ENCODE data around the gene MTG2.

Gene MTG2

GRCh38 chr20:62163986-62164762 lies 18.7 kb upstream of the MTG2 start:
- no peak for DNase-seq

DNA sequence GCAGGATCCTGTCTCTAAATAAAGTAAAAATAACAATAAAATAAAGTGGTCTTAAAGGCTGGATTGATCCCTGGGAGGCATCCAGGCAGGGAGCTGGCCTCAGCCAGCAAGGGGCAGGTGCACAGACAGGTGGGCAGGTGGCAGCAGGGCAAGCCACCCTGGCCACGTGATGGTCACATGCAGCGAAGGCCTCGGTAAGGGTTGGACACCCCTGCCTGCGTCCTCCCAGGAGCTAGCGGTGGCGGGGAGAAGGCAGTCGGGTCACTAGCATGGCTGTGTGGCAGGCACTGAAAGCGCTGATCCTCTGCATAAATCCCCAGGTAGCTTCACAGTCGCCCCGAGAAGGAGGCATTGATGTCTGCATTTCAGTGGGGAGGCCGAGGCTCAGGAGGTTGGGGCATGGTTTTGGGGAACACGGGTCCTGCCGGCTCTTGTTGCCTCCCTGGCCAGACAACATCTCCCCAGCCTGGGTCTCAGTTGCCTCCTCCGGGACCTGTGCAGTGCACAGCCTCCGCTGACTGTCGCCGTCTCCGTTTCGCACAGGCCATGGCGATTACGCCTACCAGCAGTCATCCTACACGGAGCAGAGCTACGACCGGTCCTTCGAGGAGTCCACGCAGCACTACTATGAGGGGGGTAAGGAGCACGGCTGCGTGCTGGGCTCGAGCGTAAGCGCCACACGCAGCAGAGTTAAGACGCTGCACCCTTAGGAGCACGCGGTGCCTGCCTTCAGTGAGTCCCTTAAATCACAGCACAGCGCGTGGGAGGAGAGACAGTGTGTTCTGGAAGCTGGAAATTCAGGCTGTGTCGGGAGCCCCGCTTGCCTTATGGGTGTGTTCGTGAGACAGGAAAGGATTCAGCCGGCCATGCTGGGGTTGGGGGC lies 17.7 kb upstream of the MTG2 start:
- DNase-seq: no peak

DNA sequence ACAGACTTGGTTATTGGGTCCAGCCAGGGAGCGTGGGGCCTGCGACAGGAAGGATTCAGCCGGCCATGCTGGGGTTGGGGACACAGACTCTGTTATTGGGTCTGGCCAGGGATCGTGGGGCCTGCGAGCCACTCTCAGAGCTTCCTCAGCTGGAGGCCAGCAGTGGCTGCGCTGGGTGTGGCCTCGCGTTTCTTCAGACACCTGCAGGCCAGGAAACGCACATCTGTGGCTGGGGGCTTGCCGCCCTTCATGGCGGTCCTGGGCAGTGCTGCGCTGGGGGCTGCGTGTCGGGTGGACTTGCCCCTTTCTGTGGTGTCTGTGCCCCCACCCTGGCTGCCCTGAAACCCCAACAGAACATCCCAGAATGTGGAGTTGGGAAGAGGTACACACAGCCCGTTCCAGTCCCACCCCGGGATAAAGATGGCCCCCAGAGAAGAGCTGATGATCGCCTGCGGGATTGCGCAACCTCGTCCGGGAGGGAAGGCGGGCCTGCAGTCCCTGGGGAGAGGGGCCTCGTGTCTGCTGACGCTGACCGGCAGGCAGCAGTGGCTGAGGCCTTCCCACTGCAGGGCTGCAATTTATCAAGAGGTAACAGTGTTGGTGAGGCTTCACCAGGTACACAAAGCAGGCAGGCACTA lies 16.9 kb upstream of the MTG2 start:
- no peak for DNase-seq

GRCh38 chr20:62167474-62167873 lies 15.4 kb upstream of the MTG2 start:
- DNase-seq: no peak

DNA sequence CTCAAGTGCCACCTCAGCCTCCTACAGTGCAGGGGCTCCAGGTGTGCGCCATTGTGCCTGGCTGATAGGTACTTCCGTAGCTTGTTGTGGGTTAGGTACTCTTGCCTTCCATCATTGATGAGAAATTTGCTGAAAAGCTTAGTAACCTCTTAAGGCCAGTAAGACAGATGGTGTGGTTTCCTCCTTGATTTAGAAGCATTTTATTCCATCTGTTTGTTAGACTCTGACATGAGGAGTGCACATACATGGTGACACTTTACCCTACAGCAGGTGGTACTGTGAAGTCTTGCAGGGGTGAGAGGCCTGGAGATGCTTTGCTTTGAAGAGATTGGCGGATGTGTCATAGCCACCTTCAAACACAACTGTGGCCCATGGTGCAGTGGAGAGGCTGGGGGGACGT lies 14.8 kb upstream of the MTG2 start:
- DNase-seq: no peak

DNA sequence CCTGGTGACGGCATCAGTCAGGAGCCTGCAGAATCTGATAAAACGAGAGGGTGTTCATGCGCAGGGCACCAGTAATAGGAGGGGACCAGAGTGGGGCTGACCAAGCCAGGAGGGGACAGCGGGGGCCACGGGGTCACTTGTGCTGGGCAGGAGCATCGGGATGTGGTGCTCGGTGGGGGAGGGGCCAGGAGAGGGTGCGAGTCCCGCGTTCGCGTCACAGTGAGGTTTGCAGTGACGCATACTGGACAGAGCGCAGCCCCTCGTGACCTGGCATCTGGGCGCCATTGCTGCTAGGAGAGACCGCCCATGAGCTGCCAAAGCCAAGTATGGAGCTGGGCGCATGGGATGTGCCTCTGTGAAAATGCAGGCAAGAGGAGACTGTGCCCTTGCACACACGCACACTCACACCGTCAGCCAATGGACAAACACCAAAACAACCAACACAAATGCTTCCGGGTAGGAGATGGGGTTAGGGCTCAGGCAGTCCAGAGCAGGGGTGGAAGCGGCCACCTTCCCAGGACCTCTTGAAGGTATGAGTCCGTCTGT lies 13.9 kb upstream of the MTG2 start:
- no peak for DNase-seq

DNA sequence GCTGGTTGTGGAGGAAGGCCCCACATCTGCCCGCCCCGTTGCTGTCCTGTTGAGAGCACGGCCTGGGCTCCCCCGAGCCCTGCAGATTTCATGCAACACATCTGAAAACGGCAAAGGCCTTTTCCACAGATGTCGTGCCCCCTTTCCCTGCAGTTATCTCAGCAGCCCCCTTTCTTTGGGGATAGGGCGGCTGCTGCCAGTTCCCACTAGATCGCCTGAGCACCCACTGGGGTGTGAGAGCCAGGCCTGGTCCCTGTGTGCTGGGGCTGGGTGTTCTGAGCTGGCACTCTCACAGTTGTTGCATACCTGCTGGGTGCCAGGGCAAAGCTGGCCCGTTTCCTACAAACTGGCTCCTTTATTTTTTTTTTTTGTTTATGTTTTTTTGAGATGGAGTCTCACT lies 12.3 kb upstream of the MTG2 start:
- DNase-seq: no peak

- DNase-seq: no peak
Measured at GRCh38 chr20:62171245-62171644, 11.6 kb upstream of the MTG2 start.

DNA sequence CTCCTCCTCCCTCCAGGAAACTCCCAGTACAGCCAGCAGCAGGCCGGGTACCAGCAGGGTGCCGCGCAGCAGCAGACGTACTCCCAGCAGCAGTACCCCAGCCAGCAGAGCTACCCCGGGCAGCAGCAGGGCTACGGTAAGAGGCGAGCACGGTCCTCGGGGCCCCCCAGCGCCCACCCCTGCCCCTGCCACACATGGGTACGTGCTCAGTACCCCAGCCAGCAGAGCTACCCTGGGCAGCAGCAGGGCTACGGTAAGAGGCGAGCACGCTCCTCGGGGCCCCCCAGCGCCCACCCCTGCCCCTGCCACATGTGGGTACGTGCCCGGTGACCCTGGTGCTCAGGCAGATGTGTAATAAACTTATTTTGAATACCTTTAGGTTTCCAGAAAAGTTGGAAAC lies 10.2 kb upstream of the MTG2 start:
- no peak for DNase-seq

- DNase-seq: no peak
Measured at GRCh38 chr20:62174021-62174804, 8.6 kb upstream of the MTG2 start.

DNA sequence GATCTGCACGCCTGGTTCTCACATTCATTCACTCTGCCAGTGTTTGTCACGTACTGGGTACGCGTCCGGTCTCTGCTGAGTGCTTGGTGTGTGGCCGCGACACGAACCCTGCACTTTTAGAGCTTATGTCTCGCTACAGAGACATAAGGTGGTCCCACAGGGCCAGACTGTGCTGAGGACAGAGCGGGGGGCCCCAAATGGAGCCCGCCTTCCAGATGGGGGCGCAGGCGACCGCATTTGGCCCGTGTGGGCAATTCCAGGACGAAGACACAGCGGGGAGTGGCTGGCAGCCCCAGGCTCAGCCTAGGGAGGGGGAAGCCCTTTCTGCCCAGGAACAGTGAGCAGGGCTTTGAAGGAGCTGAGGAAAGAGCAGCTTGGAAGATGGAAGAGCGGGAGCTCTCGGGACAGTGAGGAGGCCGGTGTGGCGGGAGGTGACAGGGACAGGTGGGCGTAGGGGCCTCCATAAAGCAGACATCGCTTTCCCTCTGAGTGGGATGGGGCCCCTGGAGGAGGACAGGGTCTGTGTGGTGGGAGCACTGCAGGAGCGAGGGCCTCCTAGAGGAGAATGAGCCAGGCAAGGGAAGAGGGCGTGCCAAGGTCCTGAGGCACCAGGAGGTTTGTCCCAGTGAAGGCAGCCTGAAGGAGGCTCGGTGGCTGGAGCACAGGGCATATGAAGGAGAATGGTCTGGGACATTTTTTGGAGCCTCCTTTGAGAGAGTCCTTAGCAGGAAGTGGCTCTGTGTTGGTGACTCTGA lies 7.8 kb upstream of the MTG2 start:
- DNase-seq: no peak

DNA sequence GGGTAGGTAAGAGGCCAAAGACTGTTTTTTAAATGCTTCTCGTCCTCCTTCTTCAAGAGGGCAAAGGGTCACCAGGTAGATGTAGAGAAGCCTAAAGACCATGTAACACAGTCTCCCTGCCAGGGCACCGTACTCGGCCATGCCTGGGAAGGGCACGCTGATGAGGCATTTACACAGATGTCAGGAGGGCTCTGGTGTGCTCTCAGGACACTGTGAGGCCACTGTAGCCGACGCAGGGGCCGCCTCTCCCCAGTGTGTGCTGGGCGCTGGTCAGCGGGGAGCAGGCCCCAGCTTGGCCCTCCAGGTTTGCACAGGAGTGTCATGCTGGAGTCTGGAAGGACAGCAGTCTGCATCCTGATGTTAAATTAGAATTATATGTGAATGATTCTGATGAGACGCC lies 7.1 kb upstream of the MTG2 start:
- DNase-seq: no peak

DNA sequence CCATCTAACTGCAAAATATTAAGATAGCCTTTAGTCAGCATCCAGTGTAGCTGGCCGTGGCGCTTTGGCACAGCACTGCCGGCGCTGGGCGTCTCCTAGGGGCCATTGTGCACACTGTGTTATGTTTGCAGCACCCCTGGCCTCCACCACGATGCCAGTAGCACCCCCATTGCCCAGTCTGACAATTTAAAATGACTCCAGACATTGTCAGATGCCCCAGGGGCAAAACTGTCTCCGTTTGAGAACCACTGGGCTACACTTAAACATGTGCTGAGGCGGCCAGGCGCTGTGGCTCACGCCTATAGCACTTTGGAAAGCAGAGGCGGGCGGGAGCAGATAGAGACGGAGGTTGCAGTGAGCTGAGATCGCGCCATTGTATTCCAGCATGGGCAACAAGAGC lies 6.0 kb upstream of the MTG2 start:
- DNase-seq: no peak

DNA sequence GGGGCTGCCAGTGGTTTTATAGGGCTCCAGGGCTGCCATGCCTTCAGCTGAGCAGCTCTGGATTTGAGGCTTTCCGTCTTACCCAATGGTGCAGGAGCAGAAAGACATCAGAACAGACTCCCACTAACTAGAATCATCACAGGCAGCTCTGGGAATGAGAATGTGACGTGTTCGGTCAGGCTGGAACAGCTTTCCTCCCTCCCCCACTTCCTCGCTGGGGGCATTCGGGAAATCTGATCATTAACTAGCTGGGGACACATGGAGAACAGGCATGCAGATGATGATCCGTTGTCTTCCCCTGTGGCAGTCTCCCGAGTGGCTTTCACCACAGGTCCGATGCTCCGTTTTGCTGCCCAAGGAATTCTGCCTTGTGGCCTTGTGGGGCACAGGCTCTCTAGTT lies 5.5 kb upstream of the MTG2 start:
- DNase-seq: no peak

DNA sequence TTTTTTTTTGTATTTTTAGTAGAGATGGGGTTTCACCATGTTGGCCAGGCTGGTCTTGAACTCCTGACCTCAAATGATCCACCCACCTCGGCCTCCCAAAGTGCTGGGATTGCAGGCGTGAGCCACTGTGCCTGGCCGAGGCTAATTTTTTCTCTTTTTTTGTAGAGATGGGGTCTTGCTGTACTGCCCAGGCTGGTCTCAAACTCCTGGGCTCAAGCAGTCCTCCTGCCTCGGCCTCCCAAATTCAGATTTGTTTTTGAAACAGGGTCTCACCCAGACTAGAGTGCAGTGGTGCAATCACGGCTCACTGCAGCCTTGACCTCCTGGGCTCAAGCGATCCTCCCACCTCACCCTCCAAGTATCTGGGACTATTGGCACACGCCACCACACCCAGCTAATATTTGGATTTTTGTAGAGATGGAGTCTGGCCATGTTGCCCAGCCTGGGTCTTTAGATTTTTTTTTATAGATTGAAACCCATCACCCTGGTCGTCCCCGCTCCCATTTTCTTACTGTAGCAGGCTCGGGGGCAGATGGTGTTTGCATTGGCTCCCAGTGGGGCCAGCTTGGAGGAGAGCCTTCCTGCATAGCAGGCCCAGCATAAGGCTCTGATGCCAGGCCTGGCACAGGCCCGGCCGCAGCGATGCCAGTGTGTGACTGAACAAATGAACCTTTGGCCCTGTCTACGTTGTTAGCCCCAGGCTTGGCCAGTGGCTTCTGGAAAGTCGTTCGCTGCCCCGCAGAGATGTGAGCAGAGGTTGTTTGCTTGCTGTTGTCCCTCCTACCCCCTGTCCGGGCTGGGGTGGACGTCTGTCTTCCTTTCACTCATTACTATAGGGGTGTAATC lies 4.3 kb upstream of the MTG2 start:
- DNase-seq: no peak

GRCh38 chr20:62179162-62179504 lies 3.7 kb upstream of the MTG2 start:
- no peak for DNase-seq

DNA sequence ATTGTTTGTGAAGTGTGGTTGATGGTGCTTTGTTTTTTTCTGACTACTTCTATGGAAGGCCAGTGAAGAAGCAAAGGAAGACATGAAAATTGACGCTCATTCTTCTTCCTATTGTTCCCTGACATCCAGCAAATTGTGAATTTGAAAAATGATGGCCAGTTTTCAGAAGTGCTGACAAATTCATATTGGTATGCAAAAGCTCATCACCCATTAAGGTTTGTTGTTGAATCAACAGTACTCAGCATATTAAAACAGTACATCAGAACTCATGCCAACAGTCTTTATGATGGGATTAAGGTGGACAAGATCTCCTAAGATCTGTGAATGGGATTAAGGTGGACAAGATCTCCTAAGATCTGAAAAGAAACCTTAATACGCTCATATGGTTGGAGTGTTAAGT lies 1.0 kb upstream of the MTG2 start:
- no peak for DNase-seq

- no peak for DNase-seq
Measured at GRCh38 chr20:62183426-62184142, 756 bp downstream of the MTG2 start.

- no peak for DNase-seq
Measured at GRCh38 chr20:62186096-62186426, 3.2 kb downstream of the MTG2 start.

Data from NCI-H2107 (cell line).